ENCODE measurements around the gene CYB5R2. TPM values are rescaled to one million over a fixed set of nuclear protein-coding genes. Genes with fewer than 3 reads are reported as not detected.
A peak's percentile ranks its signal among the peaks of the same experiment; 100 is the strongest.

CYB5R2 gene
- total RNA-seq, 1 donor from 2014 or later: 2.6 TPM

DNA sequence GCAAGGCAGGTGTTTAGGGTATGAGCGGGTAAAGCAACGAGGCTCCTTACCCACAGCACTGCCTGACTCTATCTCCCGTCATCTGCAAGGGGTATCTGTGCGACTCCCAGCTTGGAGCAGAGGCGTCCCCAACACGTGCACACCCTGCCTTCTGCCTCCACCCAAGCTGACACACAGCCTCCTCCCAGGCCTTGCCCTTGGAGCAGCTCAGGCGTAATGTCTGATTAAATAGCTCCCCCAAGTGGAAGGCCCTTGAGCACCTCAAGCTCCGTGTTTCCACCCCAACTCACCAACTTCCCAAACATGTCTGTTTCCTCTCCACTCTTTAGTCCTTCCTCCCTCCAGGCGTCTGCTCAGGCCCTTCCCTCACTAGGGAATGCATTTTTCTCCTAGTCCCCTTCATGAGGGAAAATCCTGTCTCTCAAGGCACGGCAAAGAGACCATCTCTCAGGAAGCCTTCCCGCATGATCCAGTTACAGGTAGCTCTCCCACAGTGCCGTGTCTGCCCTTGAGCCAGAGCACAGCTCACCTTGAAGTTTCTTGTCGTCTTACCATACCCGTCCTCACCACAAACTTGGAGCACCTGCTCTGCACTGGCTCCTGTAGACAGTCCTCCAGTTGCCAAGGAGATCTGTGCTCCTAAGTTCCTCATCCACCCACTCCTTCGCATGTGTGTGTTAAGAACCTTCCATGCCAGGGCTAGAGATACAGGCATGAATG lies 15.8 kb downstream of the CYB5R2 start:
- no peak overlapping the region for H3K9ac ChIP-seq (ENCODE audit: low read depth in 1 of 3, low read length in 3 of 3)

DNA sequence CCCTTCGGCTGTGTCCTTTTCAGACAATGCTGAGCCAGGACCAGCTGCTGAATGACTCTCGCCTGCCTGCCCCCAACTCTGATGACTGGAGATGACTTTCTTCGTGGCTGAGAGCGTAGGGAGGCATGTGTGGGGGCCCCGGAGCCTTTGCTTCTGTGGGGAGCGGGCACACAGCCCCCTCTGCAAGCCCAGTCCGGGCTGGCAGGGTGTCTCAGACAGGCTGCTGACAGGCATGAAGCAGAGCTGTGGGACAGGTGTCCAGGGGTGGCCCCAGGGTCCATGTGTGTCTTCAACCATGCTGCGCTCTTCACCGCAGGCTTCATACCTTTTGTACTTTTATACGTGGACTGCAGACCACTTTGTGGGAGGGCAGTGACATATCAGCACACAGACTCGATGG lies 16.6 kb downstream of the CYB5R2 start:
- Histone ChIP-seq H3K4me1 (ENCODE audit: control insufficient read depth in 3 of 3, insufficient read depth in 3 of 3, low read length in 3 of 3) (no peaks in the 10 kb centered on the region), H3K4me3 (ENCODE audit: low read length in 3 of 3) (no peak overlapping the region), H3K36me3 (ENCODE audit: control insufficient read depth in 3 of 3, insufficient read depth in 3 of 3, low read length in 3 of 3) (peaks cover 50 to 59% (median 53%) of the 10 kb centered on the region in 3 donors), H3K9me3 (ENCODE audit: control insufficient read depth in 3 of 3, low read length in 3 of 3) (no peaks in the 10 kb centered on the region), H3K27me3 (ENCODE audit: control insufficient read depth in 3 of 3, insufficient read depth in 3 of 3, low read length in 3 of 3) (no peaks in the 10 kb centered on the region), H3K27ac (ENCODE audit: low read depth, low read length) (no peak overlapping the region), H3K9ac (ENCODE audit: low read depth in 1 of 3, low read length in 3 of 3) (no peak overlapping the region)

More for the DNA sequence above, 15.8 kb downstream of the CYB5R2 start:
- H3K27ac ChIP-seq (ENCODE audit: low read depth, low read length): no peak overlapping the region
- no peaks in the 10 kb centered on the region for H3K9me3 ChIP-seq (ENCODE audit: control insufficient read depth in 3 of 3, low read length in 3 of 3)
- no peak overlapping the region for H3K4me3 ChIP-seq (ENCODE audit: low read length in 3 of 3)
- no peaks in the 10 kb centered on the region for H3K27me3 ChIP-seq (ENCODE audit: control insufficient read depth in 3 of 3, insufficient read depth in 3 of 3, low read length in 3 of 3)
- peaks cover 42 to 52% (median 45%) of the 10 kb centered on the region in 3 donors for H3K36me3 ChIP-seq (ENCODE audit: control insufficient read depth in 3 of 3, insufficient read depth in 3 of 3, low read length in 3 of 3)
- no peaks in the 10 kb centered on the region for H3K4me1 ChIP-seq (ENCODE audit: control insufficient read depth in 3 of 3, insufficient read depth in 3 of 3, low read length in 3 of 3)

DNA sequence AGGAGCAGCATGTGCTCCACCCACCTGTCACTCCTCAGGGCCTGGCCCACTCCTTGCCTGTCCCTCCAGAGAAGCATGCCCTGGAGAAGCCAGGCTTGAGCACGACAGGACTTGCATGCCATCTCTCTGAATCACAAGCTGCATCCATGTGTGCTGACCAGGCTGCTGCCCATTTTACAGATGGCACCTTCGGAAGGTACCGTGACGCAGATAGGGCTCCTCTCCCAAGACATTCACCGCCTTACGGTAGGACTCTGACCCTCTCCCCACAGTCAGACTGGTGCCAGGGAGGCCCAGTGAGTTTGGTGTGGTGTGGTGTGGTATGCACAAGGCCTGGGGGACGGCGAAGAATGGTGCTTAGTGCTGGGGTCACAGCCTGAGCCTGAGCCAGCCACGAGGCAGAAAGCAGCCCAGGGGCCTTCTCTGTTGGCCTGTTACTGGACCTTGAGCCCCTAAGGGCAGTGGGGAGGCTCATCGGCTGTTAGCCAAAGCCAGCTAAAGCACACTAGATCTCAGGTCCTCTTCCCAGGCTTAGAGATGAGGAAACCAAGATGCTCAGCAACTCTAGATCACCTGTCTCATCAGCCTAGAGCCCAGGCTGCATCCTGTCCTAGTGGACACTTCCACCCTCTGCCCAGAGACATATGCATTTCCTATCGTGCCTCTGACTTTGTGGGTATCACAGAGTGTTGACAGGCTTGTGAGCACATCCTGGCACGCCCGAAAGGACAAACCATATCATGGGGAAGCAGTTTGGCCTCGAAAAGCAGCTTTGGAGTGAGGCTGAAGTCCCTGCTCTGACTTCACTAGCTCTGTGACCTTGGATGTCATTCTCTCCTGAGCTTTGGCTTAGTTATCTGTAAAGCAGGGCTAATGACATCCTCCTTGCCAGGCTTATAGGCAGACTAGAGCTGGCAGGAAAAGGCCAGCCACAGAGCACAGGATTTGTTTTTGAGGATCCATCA lies 17.8 kb downstream of the CYB5R2 start:
- Histone ChIP-seq H3K9ac (ENCODE audit: low read depth in 1 of 3, low read length in 3 of 3) (peak overlapping the region in 1 of 3 donors; percentile 3), H3K9me3 (ENCODE audit: control insufficient read depth in 3 of 3, low read length in 3 of 3) (no peaks in the 10 kb centered on the region), H3K27me3 (ENCODE audit: control insufficient read depth in 3 of 3, insufficient read depth in 3 of 3, low read length in 3 of 3) (no peaks in the 10 kb centered on the region), H3K4me3 (ENCODE audit: low read length in 3 of 3) (no peak overlapping the region), H3K4me1 (ENCODE audit: control insufficient read depth in 3 of 3, insufficient read depth in 3 of 3, low read length in 3 of 3) (no peaks in the 10 kb centered on the region), H3K36me3 (ENCODE audit: control insufficient read depth in 3 of 3, insufficient read depth in 3 of 3, low read length in 3 of 3) (peaks cover 61 to 71% (median 65%) of the 10 kb centered on the region in 3 donors), H3K27ac (ENCODE audit: low read depth, low read length) (no peak overlapping the region)

DNA sequence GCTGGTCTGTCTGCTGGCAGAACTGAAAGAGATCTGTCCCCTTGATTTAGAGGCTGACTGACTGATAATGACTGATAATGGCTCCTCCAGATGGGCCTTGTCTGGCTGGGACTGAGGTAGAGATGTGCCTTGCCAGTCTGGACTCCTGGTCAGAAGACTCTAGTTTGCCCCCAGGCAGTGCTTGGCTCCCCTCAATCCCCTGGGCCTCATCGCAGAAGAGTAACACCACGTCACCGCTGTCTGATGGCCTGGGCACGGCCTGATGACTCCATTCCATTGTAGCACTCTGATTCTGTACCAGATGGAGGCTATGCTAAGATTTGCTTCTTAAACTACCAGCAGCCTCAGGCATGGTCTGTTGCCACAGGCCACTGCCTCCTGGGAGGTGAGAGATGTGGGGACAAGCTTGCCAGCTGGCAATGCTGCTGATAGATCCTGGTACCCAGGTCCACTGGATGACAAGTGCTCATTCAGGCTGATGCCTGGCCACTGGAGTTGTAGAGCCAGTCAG lies 19.1 kb downstream of the CYB5R2 start:
- Histone ChIP-seq H3K4me1 (ENCODE audit: control insufficient read depth in 3 of 3, insufficient read depth in 3 of 3, low read length in 3 of 3) (no peaks in the 10 kb centered on the region), H3K27ac (ENCODE audit: low read depth, low read length) (no peak overlapping the region), H3K9ac (ENCODE audit: low read depth in 1 of 3, low read length in 3 of 3) (no peak overlapping the region), H3K27me3 (ENCODE audit: control insufficient read depth in 3 of 3, insufficient read depth in 3 of 3, low read length in 3 of 3) (no peaks in the 10 kb centered on the region), H3K9me3 (ENCODE audit: control insufficient read depth in 3 of 3, low read length in 3 of 3) (no peaks in the 10 kb centered on the region), H3K36me3 (ENCODE audit: control insufficient read depth in 3 of 3, insufficient read depth in 3 of 3, low read length in 3 of 3) (peaks cover 74 to 84% (median 77%) of the 10 kb centered on the region in 3 donors), H3K4me3 (ENCODE audit: low read length in 3 of 3) (no peak overlapping the region)

DNA sequence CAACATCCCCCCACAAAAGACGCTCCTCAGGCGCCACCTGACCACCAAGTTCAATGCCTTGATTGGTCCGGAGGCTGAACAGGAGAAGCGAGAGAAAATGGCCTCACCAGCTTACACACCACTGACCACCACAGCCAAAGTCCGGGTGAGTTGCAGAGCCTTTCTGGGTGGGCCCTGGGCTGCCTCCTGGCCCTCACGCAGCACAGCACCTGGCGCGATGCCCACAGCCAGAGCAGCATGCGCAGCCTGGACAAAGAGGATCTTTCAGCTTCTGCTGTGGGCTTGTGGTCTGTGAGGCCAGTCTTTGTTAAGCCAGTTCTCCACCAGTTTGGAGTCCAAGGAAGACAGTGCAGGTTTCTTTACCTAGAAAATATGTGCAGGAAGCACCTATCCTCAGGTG lies 21.6 kb downstream of the CYB5R2 start:
- H3K27me3 ChIP-seq (ENCODE audit: control insufficient read depth in 3 of 3, insufficient read depth in 3 of 3, low read length in 3 of 3): no peaks in the 10 kb centered on the region
- H3K27ac ChIP-seq (ENCODE audit: low read depth, low read length): no peak overlapping the region
- H3K9me3 ChIP-seq (ENCODE audit: control insufficient read depth in 3 of 3, low read length in 3 of 3): no peaks in the 10 kb centered on the region
- peaks cover 77 to 83% (median 81%) of the 10 kb centered on the region in 3 donors for H3K36me3 ChIP-seq (ENCODE audit: control insufficient read depth in 3 of 3, insufficient read depth in 3 of 3, low read length in 3 of 3)
- no peak overlapping the region for H3K4me3 ChIP-seq (ENCODE audit: low read length in 3 of 3)
- no peak overlapping the region for H3K9ac ChIP-seq (ENCODE audit: low read depth in 1 of 3, low read length in 3 of 3)
- no peaks in the 10 kb centered on the region for H3K4me1 ChIP-seq (ENCODE audit: control insufficient read depth in 3 of 3, insufficient read depth in 3 of 3, low read length in 3 of 3)

DNA sequence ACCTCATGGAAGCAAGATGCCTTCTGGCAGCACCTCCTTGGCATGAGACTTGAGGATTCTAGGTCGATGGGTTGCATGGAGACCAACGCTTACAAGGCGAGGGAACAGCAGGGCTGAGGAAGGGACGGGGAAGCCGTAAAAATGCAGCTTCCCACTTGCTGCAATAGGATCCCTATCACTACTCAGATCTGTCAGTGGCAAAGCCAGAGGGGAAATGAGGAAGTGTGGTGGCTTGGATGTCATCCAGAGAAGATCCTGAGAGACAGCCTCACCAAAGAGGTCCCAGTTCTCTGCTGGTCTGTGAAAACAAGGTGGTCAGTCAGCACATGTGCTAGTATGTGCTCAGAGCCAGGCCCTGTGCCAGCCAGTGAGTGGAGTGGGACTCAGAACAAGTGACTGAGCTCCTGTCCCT lies 22.2 kb downstream of the CYB5R2 start:
- Histone ChIP-seq H3K36me3 (ENCODE audit: control insufficient read depth in 3 of 3, insufficient read depth in 3 of 3, low read length in 3 of 3) (peaks cover 75 to 81% (median 80%) of the 10 kb centered on the region in 3 donors), H3K27ac (ENCODE audit: low read depth, low read length) (no peak overlapping the region), H3K4me3 (ENCODE audit: low read length in 3 of 3) (no peak overlapping the region)

DNA sequence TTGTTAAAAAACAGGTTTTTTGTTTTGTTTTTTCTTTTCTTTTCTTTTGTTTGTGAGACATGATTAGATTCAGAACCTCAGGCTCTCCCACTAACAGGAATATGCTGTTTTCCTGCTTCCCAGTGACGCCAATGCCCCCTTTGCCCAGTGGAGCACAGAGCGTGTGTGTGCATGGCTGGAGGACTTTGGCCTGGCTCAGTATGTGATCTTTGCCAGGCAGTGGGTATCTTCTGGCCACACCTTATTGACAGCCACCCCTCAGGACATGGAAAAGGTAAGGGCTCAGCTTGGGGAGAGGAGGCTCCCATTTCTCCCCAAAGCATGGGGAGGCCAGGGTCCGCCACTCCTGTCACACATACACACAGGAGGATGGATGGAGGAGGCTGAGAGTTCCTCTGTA lies 25.0 kb downstream of the CYB5R2 start:
- Histone ChIP-seq H3K27me3 (ENCODE audit: control insufficient read depth in 3 of 3, insufficient read depth in 3 of 3, low read length in 3 of 3) (no peaks in the 10 kb centered on the region), H3K36me3 (ENCODE audit: control insufficient read depth in 3 of 3, insufficient read depth in 3 of 3, low read length in 3 of 3) (peaks cover 55 to 63% (median 60%) of the 10 kb centered on the region in 3 donors), H3K9ac (ENCODE audit: low read depth in 1 of 3, low read length in 3 of 3) (no peak overlapping the region), H3K4me3 (ENCODE audit: low read length in 3 of 3) (no peak overlapping the region), H3K9me3 (ENCODE audit: control insufficient read depth in 3 of 3, low read length in 3 of 3) (no peaks in the 10 kb centered on the region), H3K4me1 (ENCODE audit: control insufficient read depth in 3 of 3, insufficient read depth in 3 of 3, low read length in 3 of 3) (no peaks in the 10 kb centered on the region), H3K27ac (ENCODE audit: low read depth, low read length) (no peak overlapping the region)

More for the DNA sequence above, 22.2 kb downstream of the CYB5R2 start:
- H3K27me3 ChIP-seq (ENCODE audit: control insufficient read depth in 3 of 3, insufficient read depth in 3 of 3, low read length in 3 of 3): no peaks in the 10 kb centered on the region
- H3K9ac ChIP-seq (ENCODE audit: low read depth in 1 of 3, low read length in 3 of 3): no peak overlapping the region
- H3K4me1 ChIP-seq (ENCODE audit: control insufficient read depth in 3 of 3, insufficient read depth in 3 of 3, low read length in 3 of 3): no peaks in the 10 kb centered on the region
- no peaks in the 10 kb centered on the region for H3K9me3 ChIP-seq (ENCODE audit: control insufficient read depth in 3 of 3, low read length in 3 of 3)

DNA sequence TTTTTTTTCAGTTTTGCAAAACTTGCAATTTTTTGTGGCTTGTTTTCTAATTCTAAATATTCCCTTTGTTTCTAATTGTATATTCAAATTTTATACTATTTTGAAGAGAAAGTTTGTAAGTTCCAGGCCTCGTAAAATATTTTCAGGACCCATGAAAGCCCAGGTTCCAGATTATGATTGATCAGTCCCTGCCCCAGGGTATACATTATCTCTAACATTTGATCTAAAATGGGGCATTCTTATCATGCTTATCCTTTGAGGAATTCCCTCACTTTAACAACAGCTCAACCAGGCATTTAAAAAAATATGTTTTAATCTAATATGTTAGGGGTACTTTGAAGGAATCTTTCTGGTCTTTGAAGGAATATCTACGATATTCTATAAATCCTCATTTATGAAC lies 26.4 kb downstream of the CYB5R2 start:
- H3K4me3 ChIP-seq (ENCODE audit: low read length in 3 of 3): no peak overlapping the region
- no peak overlapping the region for H3K27ac ChIP-seq (ENCODE audit: low read depth, low read length)
- no peaks in the 10 kb centered on the region for H3K4me1 ChIP-seq (ENCODE audit: control insufficient read depth in 3 of 3, insufficient read depth in 3 of 3, low read length in 3 of 3)
- peaks cover 52 to 62% (median 59%) of the 10 kb centered on the region in 3 donors for H3K36me3 ChIP-seq (ENCODE audit: control insufficient read depth in 3 of 3, insufficient read depth in 3 of 3, low read length in 3 of 3)
- no peaks in the 10 kb centered on the region for H3K27me3 ChIP-seq (ENCODE audit: control insufficient read depth in 3 of 3, insufficient read depth in 3 of 3, low read length in 3 of 3)
- no peaks in the 10 kb centered on the region for H3K9me3 ChIP-seq (ENCODE audit: control insufficient read depth in 3 of 3, low read length in 3 of 3)
- no peak overlapping the region for H3K9ac ChIP-seq (ENCODE audit: low read depth in 1 of 3, low read length in 3 of 3)

DNA sequence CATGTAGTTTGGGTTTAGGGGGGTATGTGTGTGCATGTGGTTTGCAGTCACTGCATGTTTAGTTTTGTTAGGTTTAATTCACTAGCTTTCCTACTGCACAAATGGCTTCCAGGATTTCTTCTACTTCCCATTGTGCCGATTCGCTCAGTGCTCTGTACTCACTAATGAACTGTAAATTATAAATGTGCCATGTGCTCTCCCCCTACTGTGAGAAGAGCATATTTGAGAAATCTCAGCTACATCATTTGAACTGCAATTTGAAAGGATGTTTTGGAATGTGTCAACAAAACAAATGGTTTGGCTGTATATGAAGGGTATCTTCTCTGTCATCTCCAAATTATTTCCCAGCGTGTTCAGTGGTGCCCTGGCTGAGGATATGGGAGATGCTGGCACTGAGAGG lies 28.1 kb downstream of the CYB5R2 start:
- Histone ChIP-seq H3K9ac (ENCODE audit: low read depth in 1 of 3, low read length in 3 of 3) (no peak overlapping the region), H3K36me3 (ENCODE audit: control insufficient read depth in 3 of 3, insufficient read depth in 3 of 3, low read length in 3 of 3) (peaks cover 46 to 62% (median 59%) of the 10 kb centered on the region in 3 donors)

More for the DNA sequence above, 28.1 kb downstream of the CYB5R2 start:
- Histone ChIP-seq H3K4me1 (ENCODE audit: control insufficient read depth in 3 of 3, insufficient read depth in 3 of 3, low read length in 3 of 3) (no peaks in the 10 kb centered on the region), H3K27ac (ENCODE audit: low read depth, low read length) (no peak overlapping the region), H3K4me3 (ENCODE audit: low read length in 3 of 3) (no peak overlapping the region), H3K9me3 (ENCODE audit: control insufficient read depth in 3 of 3, low read length in 3 of 3) (no peaks in the 10 kb centered on the region), H3K27me3 (ENCODE audit: control insufficient read depth in 3 of 3, insufficient read depth in 3 of 3, low read length in 3 of 3) (no peaks in the 10 kb centered on the region)
